GM12865 (cell line): Measurements from ENCODE around the gene SLC25A53.
A peak's percentile ranks its signal among the peaks of the same experiment; 100 is the strongest.
"Not testable (repeated sequence)": the region's sequence is repeated elsewhere in the genome, so short reads cannot be mapped to it uniquely, and the experiment has no call there.

Experiments
- DNase-seq: peaks from one replicate; pipeline ENCODE4 v3.0.0; 2010; ENCODE audit warnings: low read depth
- H3K4me3 ChIP-seq: 2 replicates; pipeline ENCODE4 v1.5.1; 2011; ENCODE audit warnings: mild to moderate bottlenecking, low read depth, low read length, control low read depth
- TF ChIP-seq, protein P1 (sequence below): IDR thresholded peaks from 2 replicates; pipeline ENCODE4 v1.5.1; 2011; ENCODE audit warnings: low read length, control low read depth, low read depth, inconsistent platforms; ENCODE audit not compliant: insufficient read depth; ENCODE audit errors: missing control alignments

Gene SLC25A53

DNA sequence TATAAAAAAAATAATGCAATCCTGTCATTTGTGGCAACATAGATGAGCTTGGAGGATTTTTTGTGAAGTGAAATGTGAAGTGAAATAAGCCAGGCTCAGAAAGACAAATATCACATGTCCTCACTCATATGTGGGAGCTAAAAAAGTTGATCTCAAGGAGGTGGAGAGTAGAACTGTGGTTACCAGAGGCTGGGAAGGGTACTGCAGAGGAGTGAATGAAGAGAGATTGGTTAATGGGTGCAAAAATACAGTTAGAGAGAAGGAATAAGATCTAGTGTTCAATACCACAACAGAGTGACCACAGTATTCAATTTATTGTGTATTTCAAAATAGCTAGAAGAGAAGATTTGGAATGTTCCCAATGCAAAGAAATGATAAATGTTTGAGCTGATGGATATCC, 57.9 kb downstream of the SLC25A53 start:
- TF ChIP-seq, protein P1, sequence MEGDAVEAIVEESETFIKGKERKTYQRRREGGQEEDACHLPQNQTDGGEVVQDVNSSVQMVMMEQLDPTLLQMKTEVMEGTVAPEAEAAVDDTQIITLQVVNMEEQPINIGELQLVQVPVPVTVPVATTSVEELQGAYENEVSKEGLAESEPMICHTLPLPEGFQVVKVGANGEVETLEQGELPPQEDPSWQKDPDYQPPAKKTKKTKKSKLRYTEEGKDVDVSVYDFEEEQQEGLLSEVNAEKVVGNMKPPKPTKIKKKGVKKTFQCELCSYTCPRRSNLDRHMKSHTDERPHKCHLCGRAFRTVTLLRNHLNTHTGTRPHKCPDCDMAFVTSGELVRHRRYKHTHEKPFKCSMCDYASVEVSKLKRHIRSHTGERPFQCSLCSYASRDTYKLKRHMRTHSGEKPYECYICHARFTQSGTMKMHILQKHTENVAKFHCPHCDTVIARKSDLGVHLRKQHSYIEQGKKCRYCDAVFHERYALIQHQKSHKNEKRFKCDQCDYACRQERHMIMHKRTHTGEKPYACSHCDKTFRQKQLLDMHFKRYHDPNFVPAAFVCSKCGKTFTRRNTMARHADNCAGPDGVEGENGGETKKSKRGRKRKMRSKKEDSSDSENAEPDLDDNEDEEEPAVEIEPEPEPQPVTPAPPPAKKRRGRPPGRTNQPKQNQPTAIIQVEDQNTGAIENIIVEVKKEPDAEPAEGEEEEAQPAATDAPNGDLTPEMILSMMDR = no peak
- no peak overlapping the region for H3K4me3 ChIP-seq
- DNase-seq = no peak

DNA sequence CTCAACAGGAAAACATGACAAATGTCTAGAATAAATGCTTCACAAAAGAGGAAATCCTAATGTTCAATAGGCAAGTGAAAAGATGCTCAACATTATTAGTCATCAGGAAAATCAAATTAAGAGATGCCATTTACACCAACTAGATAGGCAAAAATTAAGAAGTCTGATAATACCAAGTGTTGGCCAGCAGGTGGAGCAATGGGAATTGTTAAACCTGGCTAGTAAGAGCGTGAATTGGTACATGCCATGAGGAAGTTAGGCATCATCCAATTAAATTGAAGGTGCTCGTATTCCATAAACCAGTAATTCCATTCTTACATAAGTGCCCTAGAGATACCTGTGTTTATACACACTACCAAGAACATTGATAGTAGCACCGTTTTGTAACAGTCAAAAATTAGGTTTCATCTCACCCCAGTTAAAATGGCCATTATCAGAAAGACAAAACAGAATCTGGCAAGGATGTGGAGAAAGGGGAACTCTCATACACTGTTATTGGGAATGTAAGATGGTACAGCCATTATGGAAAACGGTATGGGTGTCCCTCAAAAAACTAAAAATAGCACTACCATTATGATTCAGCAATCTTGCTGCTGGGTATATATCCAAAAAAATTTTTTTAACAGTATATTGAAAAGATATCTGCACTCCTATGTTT, 58.5 kb downstream of the SLC25A53 start:
- no peak overlapping the region for H3K4me3 ChIP-seq
- DNase-seq = peak; percentile 79
- TF ChIP-seq, protein P1 = peak; percentile 44

DNA sequence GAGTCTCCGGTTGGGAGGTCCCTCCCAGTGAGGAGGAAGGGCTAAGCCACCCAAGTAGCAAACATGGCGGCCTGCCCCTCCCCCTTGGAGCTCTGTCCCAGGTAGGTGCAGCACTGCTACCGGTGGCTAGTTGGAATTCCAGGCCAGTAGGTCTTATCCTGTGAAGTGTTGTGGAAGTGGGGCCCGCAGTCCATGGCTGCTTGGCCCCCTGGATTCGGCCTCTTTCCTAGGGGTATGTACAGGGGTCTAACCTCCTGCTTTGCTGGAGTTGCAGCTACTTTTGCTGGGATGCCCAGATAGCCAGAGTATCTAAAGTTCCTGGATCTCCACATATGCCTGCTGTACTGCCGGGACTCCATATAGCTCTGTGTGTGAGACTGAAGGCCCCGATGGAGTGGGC, 70.9 kb downstream of the SLC25A53 start:
- TF ChIP-seq, protein P1 = no peak
- no peak overlapping the region for H3K4me3 ChIP-seq
- DNase-seq = no peak

DNA sequence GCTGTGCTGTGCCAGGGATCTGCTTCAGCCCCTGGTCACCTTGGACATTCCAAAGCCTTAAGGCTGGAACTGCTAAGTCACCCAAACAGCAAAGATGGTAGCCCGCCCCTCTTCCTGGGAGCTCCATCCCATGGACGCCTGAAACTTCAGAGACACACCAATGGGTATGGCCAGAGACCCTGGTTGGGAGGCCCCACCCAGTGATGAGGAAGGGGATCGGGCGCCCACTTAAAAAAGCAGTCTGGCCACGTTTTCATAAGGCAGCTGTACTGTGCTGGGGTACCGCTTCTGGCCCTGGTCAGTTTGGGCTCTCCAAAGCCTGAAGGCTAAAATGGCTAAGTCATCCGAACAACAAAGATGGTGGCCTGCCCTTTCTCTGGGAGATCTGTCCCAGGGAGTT, 71.3 kb downstream of the SLC25A53 start:
- DNase-seq = no peak
- no peak overlapping the region for H3K4me3 ChIP-seq
- TF ChIP-seq, protein P1 = no peak

DNA sequence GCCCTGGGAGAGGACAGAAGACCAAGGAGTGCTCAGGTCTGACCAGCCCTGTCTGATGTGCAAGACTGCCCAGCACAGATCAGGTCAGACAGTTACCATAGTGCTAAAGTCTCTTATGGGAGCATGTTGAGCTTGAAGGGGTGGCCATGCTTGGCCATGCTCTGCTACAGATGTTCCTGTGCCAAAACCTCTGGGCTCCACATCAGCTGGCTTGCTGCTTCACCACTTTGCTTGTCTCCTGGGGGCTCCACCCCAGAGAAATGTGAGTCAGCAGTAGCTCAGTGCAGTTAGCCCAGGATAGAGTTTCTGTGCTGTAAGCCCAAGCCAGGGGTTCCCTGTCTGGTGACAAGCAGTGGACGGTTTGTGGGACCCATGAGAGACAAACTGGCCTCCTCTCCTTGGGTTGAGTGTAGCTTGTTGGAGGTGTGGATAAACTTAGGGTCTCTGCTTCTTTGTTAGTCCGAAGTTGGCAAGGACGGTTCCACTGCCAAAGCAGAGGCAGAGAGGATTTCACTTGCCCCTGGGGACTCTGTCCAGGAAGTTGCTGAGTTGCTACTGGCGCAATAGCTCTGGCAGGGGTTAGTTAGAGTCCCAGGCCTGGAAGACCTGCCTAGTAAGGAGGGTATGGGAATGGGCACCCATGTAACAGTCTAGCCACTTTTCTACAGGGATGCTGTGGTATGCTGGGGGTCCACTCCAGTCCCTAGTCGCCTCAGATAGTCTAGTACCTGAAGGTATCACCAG, 72.1 kb downstream of the SLC25A53 start:
- no peak for DNase-seq
- no peak overlapping the region for H3K4me3 ChIP-seq

DNA sequence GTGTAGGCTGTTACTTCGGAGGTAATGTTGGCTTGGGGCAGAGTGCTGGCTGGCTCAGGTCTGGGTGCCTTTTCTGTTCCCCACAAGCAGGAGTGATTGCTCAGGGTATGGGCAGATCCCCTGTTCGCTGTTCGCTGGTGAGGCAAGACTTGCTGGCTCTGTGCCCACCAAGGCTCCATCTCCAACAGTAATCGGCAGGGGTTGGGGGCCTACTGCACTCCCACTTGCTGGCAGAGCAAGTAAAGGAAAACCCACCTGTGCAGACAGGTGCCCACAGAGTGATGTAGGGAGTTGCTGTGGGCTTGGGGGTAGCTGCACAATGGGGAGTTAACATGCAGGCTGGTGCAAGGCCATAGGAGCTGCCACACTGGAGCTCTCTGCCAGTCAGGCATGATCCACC, 72.7 kb downstream of the SLC25A53 start:
- H3K4me3 ChIP-seq = no peak overlapping the region
- no peak for DNase-seq
- TF ChIP-seq, protein P1 = no peak

More for the DNA sequence above, 72.1 kb downstream of the SLC25A53 start:
- TF ChIP-seq, protein P1 = no peak

DNA sequence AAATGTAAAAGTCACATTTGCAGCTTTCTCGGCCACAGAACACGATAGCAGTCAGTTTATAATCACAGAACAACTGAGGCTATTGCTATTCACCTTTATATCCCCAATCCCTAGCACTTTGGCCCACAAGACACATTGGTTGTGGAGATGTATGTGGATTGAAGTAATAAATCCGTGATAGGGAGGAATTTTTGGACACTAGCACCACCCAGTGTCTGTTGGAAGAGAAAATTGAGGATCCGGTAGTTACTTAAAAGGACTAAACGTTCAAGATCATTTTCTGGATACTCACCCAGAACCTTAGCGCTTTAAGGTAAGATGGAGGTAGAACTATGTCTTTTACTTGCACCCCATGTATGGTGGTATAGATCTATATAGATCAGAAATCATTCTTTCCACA, 79.0 kb downstream of the SLC25A53 start:
- DNase-seq, H3K4me3 ChIP-seq: not testable (repeated sequence)

DNA sequence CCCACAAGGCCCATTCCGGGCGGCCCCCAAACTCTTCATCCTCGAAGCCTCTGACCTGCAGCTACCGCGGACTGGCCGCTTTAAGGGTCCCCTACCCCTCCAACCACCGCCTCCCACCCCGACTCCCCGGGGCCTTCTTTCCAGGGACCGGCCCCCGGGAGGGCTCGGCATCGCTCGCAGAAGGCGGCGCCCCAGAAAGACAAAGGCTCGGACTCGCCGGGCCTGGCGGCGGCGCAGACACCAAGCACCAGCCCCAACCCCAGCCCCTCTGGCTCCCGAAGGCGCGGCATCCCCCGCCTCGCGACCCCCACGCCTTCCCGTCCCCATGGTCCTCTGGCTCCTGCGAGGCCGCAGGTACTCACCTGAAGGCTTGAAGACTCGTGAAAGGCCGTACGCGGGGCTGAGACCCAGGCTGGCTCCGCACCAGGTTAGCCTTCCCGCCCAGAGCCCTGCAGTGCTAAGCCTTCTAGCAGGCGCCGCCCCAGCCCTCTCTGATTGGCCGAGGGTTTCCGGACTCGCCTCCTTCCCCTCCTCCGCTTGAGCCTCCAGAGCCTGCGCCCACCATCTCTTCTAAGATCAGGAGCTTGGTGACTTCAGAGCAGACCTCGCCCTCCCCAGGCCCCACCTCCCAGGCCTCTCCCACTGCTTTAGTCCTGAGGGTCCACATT, 80.9 kb downstream of the SLC25A53 start, which contains the start of gene TMSB15C:
Gene TMSB15C, minus strand, starts transcription at position 459 of the 668 bp plus-strand sequence.
- DNase-seq, H3K4me3 ChIP-seq: not testable (repeated sequence)

DNA sequence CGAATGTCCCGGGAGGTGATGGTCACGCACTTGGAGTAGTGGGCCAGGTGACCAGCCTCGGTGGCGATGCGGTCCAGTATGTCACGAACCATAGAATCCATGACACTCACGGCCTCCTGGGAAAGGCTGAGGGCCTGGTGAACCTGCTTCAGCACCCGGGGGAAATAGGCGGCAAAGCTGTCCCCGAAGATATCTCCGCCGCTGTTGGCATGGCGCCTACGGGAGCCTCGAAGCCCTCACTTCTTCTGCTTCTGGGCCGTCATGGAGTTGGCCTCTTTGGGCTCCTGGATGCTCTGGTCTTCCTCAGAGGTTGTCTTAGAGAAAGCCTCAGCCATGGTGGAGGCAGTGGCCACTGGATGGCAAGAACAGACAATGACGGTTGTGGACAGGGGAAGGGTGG, 94.2 kb downstream of the SLC25A53 start:
- not testable (repeated sequence) for H3K4me3 ChIP-seq, DNase-seq

DNA sequence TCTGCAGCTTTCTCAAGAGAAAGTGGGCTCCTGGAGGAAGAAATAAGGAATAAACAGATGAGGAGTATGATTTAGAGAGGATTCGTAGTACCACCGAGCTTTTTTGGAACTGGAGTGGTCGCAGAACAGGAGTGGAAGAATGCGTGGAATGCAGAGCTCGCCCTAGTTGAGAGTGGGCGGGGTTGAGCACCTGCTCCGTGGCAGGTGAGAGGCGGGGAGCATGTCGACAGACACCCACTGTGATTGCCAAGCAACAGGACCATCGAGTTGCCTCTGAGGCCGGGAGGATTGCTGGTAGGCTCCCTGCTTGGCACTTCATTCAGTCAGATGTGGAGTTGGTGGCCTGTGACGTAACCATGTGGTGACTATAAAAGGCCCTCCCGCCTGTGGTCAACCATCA, 101.9 kb downstream of the SLC25A53 start:
- DNase-seq, H3K4me3 ChIP-seq: not testable (repeated sequence)
